Neural cell (in vitro differentiated cells): ENCODE measurements around the gene SGO2. TPM values are rescaled to one million over a fixed set of nuclear protein-coding genes. Genes with fewer than 3 reads are reported as not detected.

Source experiments
- H2AFZ ChIP-seq: fragments of 200-600, 300-800 bp; sonication (generic), shearing (Covaris generic); 2 replicates; pipeline ENCODE4 v1.6.0; 2014; ENCODE audit warnings: low read depth, mild to moderate bottlenecking, antibody characterized with exemption, low read length, moderate library complexity
- H3F3A ChIP-seq: fragments of 200-600 bp; shearing (Covaris generic); 2 replicates; pipeline ENCODE4 v1.6.1; 2016; ENCODE audit warnings: mild to moderate bottlenecking, moderate library complexity, mixed read lengths, antibody characterized with exemption, low read length; ENCODE audit not compliant: insufficient read depth, poor library complexity, severe bottlenecking
- H3K27ac ChIP-seq: fragments of 200-600, 300-800 bp; sonication (generic), shearing (Covaris generic); 2 replicates; pipeline ENCODE4 v1.5.1; 2014; ENCODE audit warnings: mild to moderate bottlenecking, low read length, moderate library complexity
- H3K27me3 ChIP-seq: fragments of 300-800, 200-600 bp; sonication (generic), shearing (Covaris generic); 2 replicates; pipeline ENCODE4 v1.6.0; 2014; ENCODE audit warnings: mild to moderate bottlenecking, low read depth, low read length, moderate library complexity; ENCODE audit not compliant: insufficient read depth
- H3K36me3 ChIP-seq: fragments of 300-800, 200-600 bp; sonication (generic), shearing (Covaris generic); 2 replicates; pipeline ENCODE4 v1.5.1; 2014; ENCODE audit warnings: mild to moderate bottlenecking, antibody characterized with exemption, low read length, moderate library complexity; ENCODE audit not compliant: insufficient read depth
- H3K4me2 ChIP-seq: fragments of 300-800, 200-600 bp; sonication (generic), shearing (Covaris generic); 2 replicates; pipeline ENCODE4 v1.6.0; 2014; ENCODE audit warnings: mild to moderate bottlenecking, low read length
- H3K4me3 ChIP-seq: fragments of 300-800, 200-600 bp; sonication (generic), shearing (Covaris generic); 2 replicates; pipeline ENCODE4 v1.5.1; 2014; ENCODE audit warnings: mild to moderate bottlenecking, low read length, moderate library complexity
- H3K79me2 ChIP-seq: fragments of 200-600 bp; shearing (Covaris generic); replicated peaks from 2 replicates; pipeline ENCODE4 v1.6.0; 2014; ENCODE audit warnings: mild to moderate bottlenecking, low read length, moderate library complexity; ENCODE audit not compliant: insufficient read depth
- H3K9ac ChIP-seq: fragments of 300-800, 200-600 bp; sonication (generic), shearing (Covaris generic); 2 replicates; pipeline ENCODE4 v1.6.1; 2016; ENCODE audit warnings: mild to moderate bottlenecking, low read length, mixed read lengths
- H3K9me2 ChIP-seq: fragments of 200-600 bp; shearing (Covaris generic); 2 replicates; pipeline ENCODE4 v1.6.1; 2016; ENCODE audit warnings: mild to moderate bottlenecking, low read length, mixed read lengths; ENCODE audit not compliant: insufficient read depth
- H3K9me3 ChIP-seq: fragments of 200-600, 300-800 bp; sonication (generic), shearing (Covaris generic); 2 replicates; pipeline ENCODE4 v1.6.1; 2016; ENCODE audit warnings: mild to moderate bottlenecking, mixed run types, low read length, moderate library complexity, mixed read lengths
- H4K20me1 ChIP-seq: fragments of 200-600 bp; shearing (Covaris generic); 2 replicates; pipeline ENCODE4 v1.6.1; 2016; ENCODE audit warnings: mild to moderate bottlenecking, mixed run types; ENCODE audit not compliant: insufficient read depth
- EP300 ChIP-seq: fragments of 450-650 bp; conservative IDR thresholded peaks from 2 replicates; pipeline ENCODE4 v1.6.1; 2014; ENCODE audit warnings: antibody characterized with exemption, mild to moderate bottlenecking, moderate library complexity; ENCODE audit not compliant: poor library complexity, severe bottlenecking
- EZH2 ChIP-seq: fragments of 200-600, 300-800 bp; shearing (Covaris generic), sonication (generic); IDR thresholded peaks from 2 replicates; pipeline ENCODE4 v1.6.1; 2014; ENCODE audit warnings: antibody characterized with exemption, low read length, borderline replicate concordance, mild to moderate bottlenecking; ENCODE audit not compliant: insufficient read depth, poor library complexity, severe bottlenecking
- MXI1 ChIP-seq: fragments of 450-650 bp; conservative IDR thresholded peaks from 2 replicates; pipeline ENCODE4 v1.6.1; 2014; ENCODE audit warnings: antibody characterized with exemption, mild to moderate bottlenecking; ENCODE audit not compliant: poor library complexity, severe bottlenecking
- POLR2AphosphoS5 ChIP-seq: IDR thresholded peaks from 2 replicates; pipeline ENCODE4 v1.6.1; 2012
- RAD21 ChIP-seq: fragments of 450-650 bp; conservative IDR thresholded peaks from 2 replicates; pipeline ENCODE4 v1.6.1; 2014; ENCODE audit warnings: antibody characterized with exemption, mild to moderate bottlenecking, moderate library complexity
- SMC3 ChIP-seq: fragments of 450-650 bp; conservative IDR thresholded peaks from 2 replicates; pipeline ENCODE4 v1.6.1; 2014; ENCODE audit warnings: antibody characterized with exemption, mild to moderate bottlenecking, moderate library complexity; ENCODE audit not compliant: poor library complexity
- TAF1 ChIP-seq: IDR thresholded peaks from 2 replicates; pipeline ENCODE4 v1.6.1; 2012; ENCODE audit warnings: low read depth
- polyA plus RNA-seq: library from polyadenylated mRNA; depleted of rRNA; stranded (reverse); fragments of >200 nt; gene quantifications from 2 replicates; pipeline ENCODE4 v1.2.3, GENCODE V29; 2014
- TF ChIP-seq, protein P1 (sequence below): IDR thresholded peaks from 2 replicates; pipeline ENCODE4 v1.6.1; 2012; ENCODE audit warnings: borderline replicate concordance
- TF ChIP-seq, protein P2 (sequence below): fragments of 450-650 bp; IDR thresholded peaks from 2 replicates; pipeline ENCODE4 v1.5.1; 2014; ENCODE audit warnings: antibody characterized with exemption, mild to moderate bottlenecking, moderate library complexity; ENCODE audit not compliant: poor library complexity, severe bottlenecking

The SGO2 gene
- polyA plus RNA-seq, 1 donor from 2014 or later = 0.73 TPM

DNA sequence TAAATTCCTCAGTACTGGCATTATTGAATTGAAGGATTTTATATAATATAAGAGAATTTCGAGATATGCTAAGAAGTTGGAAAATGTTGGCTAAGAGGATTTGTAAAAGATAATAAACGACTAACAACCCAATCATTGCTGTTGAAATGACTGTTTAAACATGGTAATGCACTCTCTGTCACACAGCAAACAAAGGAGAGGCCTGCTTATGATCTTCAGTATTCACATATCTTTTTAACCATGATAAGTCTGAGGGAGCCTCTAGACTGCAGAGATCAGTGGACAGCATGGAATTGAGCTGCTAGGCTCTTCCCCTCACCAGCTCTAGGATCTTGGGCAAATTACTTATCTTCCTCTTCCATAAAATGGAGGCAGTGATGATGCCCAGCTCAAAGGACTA is 18.8 kb upstream of the SGO2 start:
- no peaks in the 10 kb centered on the region for H3F3A ChIP-seq

DNA sequence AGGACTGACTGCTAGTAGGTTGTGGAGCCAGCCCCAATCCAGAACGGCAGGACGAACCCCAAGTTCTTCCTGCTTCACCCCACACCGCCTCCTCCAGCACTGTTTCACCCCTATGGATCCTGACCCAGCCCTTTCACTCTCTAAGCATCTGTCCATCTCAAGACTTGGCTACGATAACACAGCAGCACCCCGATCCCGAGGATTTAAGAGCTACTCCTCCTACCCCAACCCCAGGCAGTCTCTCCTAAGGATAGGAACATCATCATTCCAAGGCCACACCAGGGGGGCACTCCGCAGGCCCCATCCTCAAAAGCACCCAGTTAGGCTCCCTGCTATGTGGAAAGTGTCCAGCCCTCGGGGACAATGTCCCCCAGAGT is 16.8 kb upstream of the SGO2 start:
- H3K27ac ChIP-seq = peak overlapping the region; percentile 45
- peaks cover 4% of the 10 kb centered on the region for H3K79me2 ChIP-seq

More for the DNA sequence above, 18.8 kb upstream of the SGO2 start:
- no peak overlapping the region for H3K4me3 ChIP-seq
- no peaks in the 10 kb centered on the region for H3K36me3 ChIP-seq
- H3K9ac ChIP-seq = no peak overlapping the region
- no peaks in the 10 kb centered on the region for H4K20me1 ChIP-seq
- no peak overlapping the region for H3K4me2 ChIP-seq
- H3K79me2 ChIP-seq = peaks cover 4% of the 10 kb centered on the region
- TF ChIP-seq MXI1 = no peak
- TF ChIP-seq, protein P1, sequence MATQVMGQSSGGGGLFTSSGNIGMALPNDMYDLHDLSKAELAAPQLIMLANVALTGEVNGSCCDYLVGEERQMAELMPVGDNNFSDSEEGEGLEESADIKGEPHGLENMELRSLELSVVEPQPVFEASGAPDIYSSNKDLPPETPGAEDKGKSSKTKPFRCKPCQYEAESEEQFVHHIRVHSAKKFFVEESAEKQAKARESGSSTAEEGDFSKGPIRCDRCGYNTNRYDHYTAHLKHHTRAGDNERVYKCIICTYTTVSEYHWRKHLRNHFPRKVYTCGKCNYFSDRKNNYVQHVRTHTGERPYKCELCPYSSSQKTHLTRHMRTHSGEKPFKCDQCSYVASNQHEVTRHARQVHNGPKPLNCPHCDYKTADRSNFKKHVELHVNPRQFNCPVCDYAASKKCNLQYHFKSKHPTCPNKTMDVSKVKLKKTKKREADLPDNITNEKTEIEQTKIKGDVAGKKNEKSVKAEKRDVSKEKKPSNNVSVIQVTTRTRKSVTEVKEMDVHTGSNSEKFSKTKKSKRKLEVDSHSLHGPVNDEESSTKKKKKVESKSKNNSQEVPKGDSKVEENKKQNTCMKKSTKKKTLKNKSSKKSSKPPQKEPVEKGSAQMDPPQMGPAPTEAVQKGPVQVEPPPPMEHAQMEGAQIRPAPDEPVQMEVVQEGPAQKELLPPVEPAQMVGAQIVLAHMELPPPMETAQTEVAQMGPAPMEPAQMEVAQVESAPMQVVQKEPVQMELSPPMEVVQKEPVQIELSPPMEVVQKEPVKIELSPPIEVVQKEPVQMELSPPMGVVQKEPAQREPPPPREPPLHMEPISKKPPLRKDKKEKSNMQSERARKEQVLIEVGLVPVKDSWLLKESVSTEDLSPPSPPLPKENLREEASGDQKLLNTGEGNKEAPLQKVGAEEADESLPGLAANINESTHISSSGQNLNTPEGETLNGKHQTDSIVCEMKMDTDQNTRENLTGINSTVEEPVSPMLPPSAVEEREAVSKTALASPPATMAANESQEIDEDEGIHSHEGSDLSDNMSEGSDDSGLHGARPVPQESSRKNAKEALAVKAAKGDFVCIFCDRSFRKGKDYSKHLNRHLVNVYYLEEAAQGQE = no peak
- no peak overlapping the region for H3K27ac ChIP-seq
- H3K27me3 ChIP-seq = no peaks in the 10 kb centered on the region
- no peak overlapping the region for H2AFZ ChIP-seq
- H3K9me3 ChIP-seq = no peaks in the 10 kb centered on the region
- no peaks in the 10 kb centered on the region for H3K9me2 ChIP-seq

More for the DNA sequence above, 16.8 kb upstream of the SGO2 start:
- H3K9ac ChIP-seq = peak overlapping the region; percentile 79
- TF ChIP-seq EZH2 (no peak), SMC3 (no peak), RAD21 (no peak), POLR2AphosphoS5 (no peak), EP300 (no peak), TAF1 (no peak), MXI1 (no peak)
- TF ChIP-seq, protein P2, sequence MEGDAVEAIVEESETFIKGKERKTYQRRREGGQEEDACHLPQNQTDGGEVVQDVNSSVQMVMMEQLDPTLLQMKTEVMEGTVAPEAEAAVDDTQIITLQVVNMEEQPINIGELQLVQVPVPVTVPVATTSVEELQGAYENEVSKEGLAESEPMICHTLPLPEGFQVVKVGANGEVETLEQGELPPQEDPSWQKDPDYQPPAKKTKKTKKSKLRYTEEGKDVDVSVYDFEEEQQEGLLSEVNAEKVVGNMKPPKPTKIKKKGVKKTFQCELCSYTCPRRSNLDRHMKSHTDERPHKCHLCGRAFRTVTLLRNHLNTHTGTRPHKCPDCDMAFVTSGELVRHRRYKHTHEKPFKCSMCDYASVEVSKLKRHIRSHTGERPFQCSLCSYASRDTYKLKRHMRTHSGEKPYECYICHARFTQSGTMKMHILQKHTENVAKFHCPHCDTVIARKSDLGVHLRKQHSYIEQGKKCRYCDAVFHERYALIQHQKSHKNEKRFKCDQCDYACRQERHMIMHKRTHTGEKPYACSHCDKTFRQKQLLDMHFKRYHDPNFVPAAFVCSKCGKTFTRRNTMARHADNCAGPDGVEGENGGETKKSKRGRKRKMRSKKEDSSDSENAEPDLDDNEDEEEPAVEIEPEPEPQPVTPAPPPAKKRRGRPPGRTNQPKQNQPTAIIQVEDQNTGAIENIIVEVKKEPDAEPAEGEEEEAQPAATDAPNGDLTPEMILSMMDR = no peak
- TF ChIP-seq, protein P1 = no peak
- no peaks in the 10 kb centered on the region for H3K9me3 ChIP-seq
- H3K9me2 ChIP-seq = no peaks in the 10 kb centered on the region
- H4K20me1 ChIP-seq = no peaks in the 10 kb centered on the region
- peak overlapping the region; percentile 96 for H2AFZ ChIP-seq
- H3K27me3 ChIP-seq = no peaks in the 10 kb centered on the region
- H3K36me3 ChIP-seq = no peaks in the 10 kb centered on the region
- H3F3A ChIP-seq = no peaks in the 10 kb centered on the region
- H3K4me3 ChIP-seq = peak overlapping the region; percentile 91
- H3K4me2 ChIP-seq = peak overlapping the region; percentile 90
